Osteocyte (in vitro differentiated cells): ENCODE measurements around the gene OR5I1. TPM values are rescaled to one million over a fixed set of nuclear protein-coding genes. Genes with fewer than 3 reads are reported as not detected.

Experiments
- DNase-seq: peaks from one replicate; pipeline ENCODE4 v3.0.0; 2021; ENCODE audit warnings: mixed read lengths; ENCODE audit not compliant: unreplicated experiment; ENCODE audit errors: extremely low spot score
- H3K27ac Mint-ChIP-seq: one replicate; pipeline ENCODE4 v1.8.0; 2021; ENCODE audit warnings: mild to moderate bottlenecking, mixed read lengths; ENCODE audit not compliant: unreplicated experiment
- H3K27me3 Mint-ChIP-seq: one replicate; pipeline ENCODE4 v1.8.0; 2021; ENCODE audit warnings: mixed read lengths; ENCODE audit not compliant: unreplicated experiment
- H3K36me3 Mint-ChIP-seq: one replicate; pipeline ENCODE4 v1.8.0; 2021; ENCODE audit warnings: mixed read lengths; ENCODE audit not compliant: unreplicated experiment
- H3K4me1 Mint-ChIP-seq: one replicate; pipeline ENCODE4 v1.8.0; 2021; ENCODE audit warnings: mixed read lengths; ENCODE audit not compliant: unreplicated experiment
- H3K4me3 Mint-ChIP-seq: one replicate; pipeline ENCODE4 v1.8.0; 2021; ENCODE audit warnings: mild to moderate bottlenecking, moderate library complexity, mixed read lengths; ENCODE audit not compliant: unreplicated experiment
- H3K9me3 Mint-ChIP-seq: one replicate; pipeline ENCODE4 v1.8.0; 2021; ENCODE audit warnings: mixed read lengths; ENCODE audit not compliant: unreplicated experiment
- CTCF ChIP-seq: fragments of 200-600 bp; sonication (generic); IDR thresholded peaks from 2 replicates; pipeline ENCODE4 v1.5.0; 2021; ENCODE audit warnings: antibody characterized with exemption, mild to moderate bottlenecking, moderate library complexity
- total RNA-seq: library from RNA; stranded (reverse); gene quantifications from 2 replicates; pipeline ENCODE4 v1.2.1, GENCODE V29; 2021

Gene OR5I1
- total RNA-seq, 1 donor from 2014 or later, result not detected

DNA sequence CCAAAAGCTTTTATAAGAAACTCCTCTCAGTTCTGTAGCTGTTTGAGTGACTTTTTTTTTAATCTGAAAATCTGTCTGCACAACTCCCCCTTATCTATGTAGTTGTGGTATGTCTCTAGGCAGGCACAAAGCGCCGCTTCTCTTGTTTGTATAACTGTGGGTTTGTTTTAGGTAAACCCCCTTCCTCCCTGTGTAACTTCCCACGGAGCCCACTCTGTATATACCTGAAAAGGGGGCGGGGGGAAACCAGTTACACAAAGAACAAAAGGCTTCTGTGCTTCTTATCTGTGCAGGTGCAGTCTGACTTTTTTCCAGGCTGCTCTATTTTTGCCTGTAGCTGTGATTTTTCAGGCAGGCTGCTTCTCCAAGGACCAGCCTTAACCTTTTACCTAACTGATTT is 20.3 kb upstream of the OR5I1 start:
- no peaks in the 10 kb centered on the region for H3K27me3 Mint-ChIP-seq
- no peak for TF ChIP-seq CTCF
- H3K9me3 Mint-ChIP-seq, result peaks cover 5% of the 10 kb centered on the region
- H3K4me1 Mint-ChIP-seq, result no peaks in the 10 kb centered on the region
- no peak overlapping the region for H3K27ac Mint-ChIP-seq
- H3K36me3 Mint-ChIP-seq, result no peaks in the 10 kb centered on the region
- H3K4me3 Mint-ChIP-seq, result no peak overlapping the region
- DNase-seq, result no peak

DNA sequence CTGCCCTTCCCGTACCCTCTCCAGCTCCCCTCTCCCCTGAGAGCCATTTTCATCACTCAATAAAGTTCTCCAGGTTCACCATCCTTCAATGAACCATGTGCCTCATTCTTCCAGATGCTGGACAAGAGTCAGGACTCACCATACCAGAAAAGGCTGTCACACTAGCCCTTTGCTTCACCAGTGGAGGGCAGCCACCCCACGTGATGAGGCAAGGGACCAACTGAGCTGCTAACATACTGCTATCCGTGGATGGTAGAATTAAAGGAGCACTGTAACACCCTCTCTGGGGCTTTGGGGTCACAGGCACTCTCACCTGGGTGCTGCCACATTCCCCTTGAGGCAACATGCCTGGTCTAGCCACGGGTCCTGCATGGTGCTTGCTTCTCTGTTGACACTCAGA is 13.1 kb upstream of the OR5I1 start:
- Mint-ChIP-seq H3K4me1 (no peaks in the 10 kb centered on the region), H3K36me3 (no peaks in the 10 kb centered on the region), H3K9me3 (no peaks in the 10 kb centered on the region), H3K4me3 (no peak overlapping the region), H3K27me3 (no peaks in the 10 kb centered on the region), H3K27ac (no peak overlapping the region)
- no peak for DNase-seq
- TF ChIP-seq CTCF, result no peak

GRCh38 chr11:55942785-55943392 is 6.7 kb upstream of the OR5I1 start:
- no peaks in the 10 kb centered on the region for H3K9me3 Mint-ChIP-seq
- no peak overlapping the region for H3K27ac Mint-ChIP-seq
- no peak for DNase-seq
- H3K27me3 Mint-ChIP-seq, result no peaks in the 10 kb centered on the region
- no peaks in the 10 kb centered on the region for H3K4me1 Mint-ChIP-seq
- H3K4me3 Mint-ChIP-seq, result no peak overlapping the region
- peak; percentile 58 for TF ChIP-seq CTCF
- H3K36me3 Mint-ChIP-seq, result no peaks in the 10 kb centered on the region

DNA sequence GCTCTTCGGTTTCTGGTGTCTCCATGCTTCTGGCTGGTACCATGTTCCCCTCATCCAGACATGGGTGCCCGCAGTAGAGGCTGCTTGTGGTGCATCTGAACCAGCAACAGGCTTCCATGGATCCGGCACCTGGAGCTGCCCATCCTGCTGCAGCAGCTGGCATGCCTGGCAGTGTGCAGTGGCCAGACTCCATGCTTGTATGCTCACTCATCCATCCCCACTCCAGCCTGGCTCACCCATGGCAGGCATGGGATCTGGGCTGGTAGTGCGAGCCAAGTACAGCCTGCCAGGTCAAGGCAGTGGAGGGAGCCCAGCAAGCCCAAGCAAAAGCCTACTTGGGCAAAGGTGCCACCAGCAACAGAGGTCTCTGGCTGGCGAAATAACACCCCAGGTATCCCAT is 15.7 kb downstream of the OR5I1 start:
- Mint-ChIP-seq H3K4me3 (no peak overlapping the region), H3K27me3 (no peaks in the 10 kb centered on the region), H3K4me1 (no peaks in the 10 kb centered on the region), H3K9me3 (peaks cover 24% of the 10 kb centered on the region), H3K36me3 (no peaks in the 10 kb centered on the region), H3K27ac (no peak overlapping the region)
- no peak for TF ChIP-seq CTCF
- DNase-seq, result no peak

GRCh38 chr11:55914482-55914881 is 21.7 kb downstream of the OR5I1 start, which contains the start of gene OR5W2:
Gene OR5W2 (minus strand): TSS chr11:55914582. CDS start chr11:55914582, 0 bp downstream.
- Mint-ChIP-seq H3K36me3 (no peaks in the 10 kb centered on the region), H3K27me3 (no peaks in the 10 kb centered on the region), H3K27ac (no peak within 1 kb of the TSS), H3K4me3 (no peak within 1 kb of the TSS), H3K9me3 (peaks cover 32% of the 10 kb centered on the region), H3K4me1 (no peaks in the 10 kb centered on the region)
- no peak for DNase-seq
- TF ChIP-seq CTCF, result no peak
